Lower lobe of right lung (tissue), 2 donors: ENCODE measurements around the gene KIF21B. TPM values are rescaled to one million over a fixed set of nuclear protein-coding genes. Genes with fewer than 3 reads are reported as not detected.

Experiments
- ATAC-seq, 2 donors: fragments of 200-7000 bp; cut with Tn5 transposase; one replicate each; pipeline ENCODE4 v1.9.1; 2020 to 2022; ENCODE audit warnings: mild to moderate bottlenecking in 2 of 2, moderate library complexity in 2 of 2
- DNase-seq: peaks from one replicate; pipeline ENCODE4 v3.0.0-alpha.2; 2020
- H3K27ac ChIP-seq: fragments of 200-600 bp; one replicate; pipeline ENCODE4 v1.8.0; 2022
- H3K27me3 ChIP-seq: fragments of 200-600 bp; one replicate; pipeline ENCODE4 v1.8.0; 2022; ENCODE audit warnings: low read depth
- H3K36me3 ChIP-seq: fragments of 200-600 bp; one replicate; pipeline ENCODE4 v1.8.0; 2022; ENCODE audit warnings: mild to moderate bottlenecking
- H3K4me1 ChIP-seq: fragments of 200-600 bp; one replicate; pipeline ENCODE4 v1.8.0; 2022
- H3K4me3 ChIP-seq: fragments of 200-600 bp; one replicate; pipeline ENCODE4 v1.8.0; 2022; ENCODE audit warnings: mild to moderate bottlenecking
- H3K9me3 ChIP-seq: fragments of 200-600 bp; one replicate; pipeline ENCODE4 v1.8.0; 2022
- intact Hi-C: fragments of 100-400 bp; cut with DNase I; formaldehyde crosslinking; loops from one replicate; pipeline ENCODE4 v1.11.0; 2022
- total RNA-seq: library from RNA; stranded (reverse); fragmentation: NEBNext Ultra II Directional; extraction: Animal tissue kit (Norgen Biotek cat#: 25700); gene quantifications from one replicate; pipeline ENCODE4 v1.2.1, GENCODE V29; 2021
- TF ChIP-seq, protein P1 (sequence below): fragments of 200-600 bp; IDR thresholded peaks from one replicate; pipeline ENCODE4 v1.8.0; 2022; ENCODE audit warnings: antibody characterized with exemption, mild to moderate bottlenecking
- donor health status: DM: no; HTN: yes; CAD: no; lungs with severe emphysema.

Gene KIF21B
- total RNA-seq, 1 donor from 2014 or later, result 4.7 TPM

DNA sequence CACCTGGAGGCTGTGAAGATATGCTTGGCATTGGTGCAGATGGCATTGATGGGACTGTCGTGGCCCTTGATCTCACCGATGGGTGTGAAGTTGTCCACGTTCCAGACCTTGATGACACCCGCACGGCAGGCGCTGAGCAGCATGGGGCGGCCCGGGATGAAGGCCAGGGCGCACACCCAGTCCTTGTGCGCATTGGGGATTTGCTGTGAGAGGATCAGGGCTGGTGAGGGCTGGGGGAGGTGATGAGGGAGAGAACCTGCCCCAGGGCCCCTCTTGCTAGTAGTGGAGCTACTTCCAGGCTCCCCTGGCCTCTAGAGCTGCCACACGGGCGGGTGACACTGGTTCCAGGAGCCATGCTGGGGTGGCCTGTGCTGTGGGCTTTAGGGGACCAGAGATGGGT lies 48.8 kb downstream of the KIF21B start:
- Histone ChIP-seq H3K27ac (no peak overlapping the region), H3K4me1 (peaks cover 7% of the 10 kb centered on the region), H3K4me3 (no peak overlapping the region), H3K9me3 (peaks cover under 1% of the 10 kb centered on the region), H3K36me3 (peaks cover 15% of the 10 kb centered on the region), H3K27me3 (no peaks in the 10 kb centered on the region)
- ATAC-seq (no peak), DNase-seq (peak; percentile 36)
- TF ChIP-seq, protein P1, sequence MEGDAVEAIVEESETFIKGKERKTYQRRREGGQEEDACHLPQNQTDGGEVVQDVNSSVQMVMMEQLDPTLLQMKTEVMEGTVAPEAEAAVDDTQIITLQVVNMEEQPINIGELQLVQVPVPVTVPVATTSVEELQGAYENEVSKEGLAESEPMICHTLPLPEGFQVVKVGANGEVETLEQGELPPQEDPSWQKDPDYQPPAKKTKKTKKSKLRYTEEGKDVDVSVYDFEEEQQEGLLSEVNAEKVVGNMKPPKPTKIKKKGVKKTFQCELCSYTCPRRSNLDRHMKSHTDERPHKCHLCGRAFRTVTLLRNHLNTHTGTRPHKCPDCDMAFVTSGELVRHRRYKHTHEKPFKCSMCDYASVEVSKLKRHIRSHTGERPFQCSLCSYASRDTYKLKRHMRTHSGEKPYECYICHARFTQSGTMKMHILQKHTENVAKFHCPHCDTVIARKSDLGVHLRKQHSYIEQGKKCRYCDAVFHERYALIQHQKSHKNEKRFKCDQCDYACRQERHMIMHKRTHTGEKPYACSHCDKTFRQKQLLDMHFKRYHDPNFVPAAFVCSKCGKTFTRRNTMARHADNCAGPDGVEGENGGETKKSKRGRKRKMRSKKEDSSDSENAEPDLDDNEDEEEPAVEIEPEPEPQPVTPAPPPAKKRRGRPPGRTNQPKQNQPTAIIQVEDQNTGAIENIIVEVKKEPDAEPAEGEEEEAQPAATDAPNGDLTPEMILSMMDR, result no peak
- intact Hi-C loops, result loop anchor here (5.0 kb wide), 1 partner anchor 68 kb away; no protein-coding TSS in a partner anchor

DNA sequence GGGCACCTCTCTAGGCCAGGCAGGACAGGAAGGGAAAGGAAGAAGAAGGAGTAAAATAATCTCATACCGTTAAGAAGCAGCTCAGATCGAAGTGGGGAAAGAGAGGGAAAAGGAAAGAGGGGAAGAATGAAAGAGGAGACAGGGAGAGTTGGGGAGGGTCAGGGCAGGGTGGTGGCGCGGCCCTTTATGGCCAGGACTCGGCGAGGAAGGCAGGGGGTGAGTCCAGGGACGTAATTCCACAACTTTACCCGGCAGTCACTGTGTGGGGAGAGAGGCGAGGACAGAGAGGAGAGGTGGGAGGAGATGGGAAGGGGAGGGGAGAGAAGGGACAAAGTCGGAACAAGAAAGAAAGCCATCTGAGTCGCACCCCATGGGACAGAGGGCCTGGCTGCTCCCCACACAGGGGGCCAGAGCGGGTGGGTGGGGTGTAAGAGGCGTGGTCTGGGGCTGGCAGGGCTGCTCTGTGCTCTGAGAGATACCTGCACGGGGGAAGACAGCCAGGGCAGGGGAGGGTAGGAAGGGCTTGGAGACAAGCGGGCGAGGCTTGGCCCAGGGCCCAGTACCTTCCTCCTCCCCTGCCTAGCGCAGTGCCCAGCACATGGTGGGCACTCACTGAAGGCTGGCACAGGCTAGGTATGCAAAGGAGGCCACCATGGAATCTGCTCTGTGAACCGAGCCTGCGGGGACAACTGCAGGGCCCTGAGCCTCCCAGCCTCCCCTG lies 49.4 kb downstream of the KIF21B start:
- TF ChIP-seq, protein P1, result no peak
- ATAC-seq (no peak), DNase-seq (peak; percentile 31)
- Histone ChIP-seq H3K4me3 (no peak overlapping the region), H3K4me1 (peaks cover 7% of the 10 kb centered on the region), H3K9me3 (no peaks in the 10 kb centered on the region), H3K36me3 (peaks cover 9% of the 10 kb centered on the region), H3K27me3 (no peaks in the 10 kb centered on the region), H3K27ac (no peak overlapping the region)
- intact Hi-C loops, result loop anchor here (5.0 kb wide), 1 partner anchor 68 kb away; no protein-coding TSS in a partner anchor

GRCh38 chr1:200972985-200973742 lies 50.4 kb downstream of the KIF21B start:
- no peak overlapping the region for H3K27ac ChIP-seq
- TF ChIP-seq, protein P1, result no peak
- no peaks in the 10 kb centered on the region for H3K9me3 ChIP-seq
- no peak overlapping the region for H3K4me3 ChIP-seq
- H3K27me3 ChIP-seq, result no peaks in the 10 kb centered on the region
- peaks cover 7% of the 10 kb centered on the region for H3K4me1 ChIP-seq
- intact Hi-C loops, result loop anchor here (5.0 kb wide), 1 partner anchor 69 kb away; no protein-coding TSS in a partner anchor
- no peak for DNase-seq
- H3K36me3 ChIP-seq, result peaks cover 8% of the 10 kb centered on the region
- no peak for ATAC-seq

DNA sequence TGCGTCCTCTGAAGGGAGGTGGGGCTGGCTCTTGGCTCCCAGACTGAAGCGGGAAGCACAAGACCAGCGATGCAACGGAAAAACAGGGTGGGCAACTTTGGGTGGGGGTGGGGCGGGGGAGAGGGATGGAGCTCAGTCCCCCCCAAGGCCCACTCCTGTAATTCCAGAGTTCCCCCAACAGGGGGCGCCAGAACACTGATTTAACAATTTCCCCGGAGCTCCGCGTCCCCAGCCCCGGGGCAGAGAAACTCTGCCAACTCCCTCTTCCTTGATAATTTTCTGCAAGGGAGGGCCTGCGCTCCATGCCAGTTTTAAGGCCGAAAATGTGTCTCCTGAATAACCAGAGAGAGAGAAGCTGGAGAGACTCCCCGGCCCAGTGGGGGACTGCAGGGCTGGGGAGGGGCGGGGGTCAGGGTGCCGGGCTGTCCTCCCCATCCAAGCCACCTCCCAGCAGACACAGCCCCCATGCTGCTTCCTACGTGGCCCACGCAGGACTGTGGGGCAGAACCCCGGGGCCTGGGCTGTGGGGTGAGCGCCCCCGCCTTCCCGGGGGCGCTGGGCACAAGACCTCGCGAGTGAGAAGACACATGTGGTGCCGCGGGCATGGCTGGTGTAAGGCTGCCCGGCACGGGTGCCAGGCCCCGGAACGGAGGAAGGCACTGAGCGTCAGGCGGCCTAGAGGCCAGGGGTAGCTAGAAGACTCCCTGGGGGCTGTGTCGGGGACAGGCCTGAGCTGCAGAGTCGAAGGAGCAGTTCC lies 51.4 kb downstream of the KIF21B start:
- Histone ChIP-seq H3K4me3 (peak overlapping the region; percentile 2), H3K9me3 (no peaks in the 10 kb centered on the region), H3K4me1 (peaks cover 7% of the 10 kb centered on the region), H3K36me3 (peaks cover 5% of the 10 kb centered on the region), H3K27me3 (no peaks in the 10 kb centered on the region), H3K27ac (no peak overlapping the region)
- ATAC-seq (peak; percentile 48), DNase-seq (peak; percentile 65)
- intact Hi-C loops, result loop anchor here (5.0 kb wide), 1 partner anchor 70 kb away; no protein-coding TSS in a partner anchor
- TF ChIP-seq, protein P1, result peak; percentile 95

DNA sequence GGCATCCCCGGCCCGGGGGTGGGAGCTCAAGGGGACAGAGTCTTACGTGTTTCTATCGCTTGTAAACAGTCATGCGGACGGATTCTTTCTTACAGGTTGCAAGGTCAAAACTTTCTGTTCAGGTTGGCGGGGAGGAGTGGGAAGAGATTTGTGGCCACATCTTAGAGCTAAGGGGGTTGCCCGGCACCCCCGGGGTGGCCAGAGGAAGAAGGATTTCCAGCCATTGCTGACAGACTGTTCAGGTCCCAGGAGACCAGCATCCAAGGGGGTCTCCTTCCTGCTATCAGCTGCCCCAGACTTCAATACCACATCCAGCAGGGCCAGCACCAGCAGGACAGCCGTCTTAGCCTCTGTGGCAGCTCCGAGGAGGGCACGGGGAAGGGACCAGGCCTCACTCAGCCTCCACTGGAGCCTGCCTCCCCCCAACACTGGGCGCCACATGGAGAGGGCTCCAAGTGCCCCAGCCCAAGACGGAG lies 52.0 kb downstream of the KIF21B start:
- Histone ChIP-seq H3K9me3 (no peaks in the 10 kb centered on the region), H3K27ac (no peak overlapping the region), H3K4me3 (no peak overlapping the region), H3K27me3 (no peaks in the 10 kb centered on the region), H3K4me1 (peaks cover 7% of the 10 kb centered on the region), H3K36me3 (peaks cover 5% of the 10 kb centered on the region)
- ATAC-seq (no peak), DNase-seq (no peak)
- TF ChIP-seq, protein P1, result no peak
- intact Hi-C loops, result loop anchor here (5.0 kb wide), 1 partner anchor 71 kb away; no protein-coding TSS in a partner anchor
